ENCODE data around the gene SCT. TPM values are rescaled to one million over a fixed set of nuclear protein-coding genes. Genes with fewer than 3 reads are reported as not detected.

SCT gene
- total RNA-seq, 1 experiment from 2014 or later: not detected

DNA sequence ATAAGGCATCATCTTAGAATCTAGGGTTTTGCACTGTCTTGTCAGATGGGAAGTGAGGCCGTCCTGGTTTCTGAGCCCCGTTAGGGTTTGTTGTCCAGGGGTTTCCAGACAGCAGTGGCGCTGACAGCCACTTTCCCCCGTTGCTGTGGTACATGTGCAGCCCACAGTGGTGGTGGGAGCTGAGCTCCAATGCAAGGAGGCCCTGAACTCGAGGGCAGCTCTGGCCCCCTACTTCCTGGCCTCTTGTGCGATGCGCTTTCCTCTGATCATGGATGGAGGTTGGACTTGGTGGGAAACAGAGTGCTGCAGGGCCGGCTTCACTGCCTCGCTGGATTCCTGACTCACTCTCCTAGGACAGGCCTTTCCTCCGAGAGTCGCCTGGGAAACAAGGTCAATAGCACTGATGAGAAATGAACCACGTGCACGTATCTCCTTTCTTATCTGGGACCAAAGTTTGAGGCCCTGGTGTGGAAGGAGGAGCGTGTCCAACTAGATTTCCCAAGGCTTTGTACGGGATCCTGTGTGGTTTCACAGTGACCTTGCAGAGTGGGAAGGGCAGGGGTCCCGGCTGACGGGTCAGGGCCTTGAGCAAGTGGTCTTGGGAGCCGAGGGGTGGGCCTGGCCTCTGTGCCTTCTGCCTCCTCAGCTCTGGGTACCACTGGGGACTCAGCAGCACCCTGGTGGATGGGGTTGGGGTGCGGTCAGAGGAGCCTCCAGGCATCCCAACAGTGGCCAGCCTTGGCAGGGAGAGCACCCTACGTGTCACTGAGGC is 47.0 kb downstream of the SCT start:
- no TSS peak for BruUV-seq (replicated peaks)
- no peaks in the 10 kb centered on the region for H3K27me3 Mint-ChIP-seq (ENCODE audit: insufficient read depth, unreplicated experiment)
- intact Hi-C loops (cut with micrococcal nuclease; ENCODE audit: unreplicated experiment): loop anchor here (5.0 kb wide), 1 partner anchor 32 kb away; no protein-coding TSS in a partner anchor
- H3K4me3 Mint-ChIP-seq (ENCODE audit: unreplicated experiment): no peak overlapping the region
- H3K27ac Mint-ChIP-seq (ENCODE audit: unreplicated experiment): no peak overlapping the region
- Histone ChIP-seq H3K27me3 (replicated peaks; ENCODE audit: control insufficient read depth, insufficient read depth, low read length) (no peaks in the 10 kb centered on the region), H3K4me3 (ENCODE audit: low read depth, low read length) (no peak overlapping the region), H3K9me3 (no peaks in the 10 kb centered on the region), H3K36me3 (ENCODE audit: control insufficient read depth, insufficient read depth, low read length) (peaks cover 1% of the 10 kb centered on the region; the same call in 1 of the 2 replicates), H3K4me1 (peaks cover 26% of the 10 kb centered on the region)
- CTCF ChIA-PET: no interaction called here
- H3K4me1 Mint-ChIP-seq (ENCODE audit: low read depth, unreplicated experiment): peaks cover 5% of the 10 kb centered on the region
- no peak for DNase-seq
- no peaks in the 10 kb centered on the region for H3K9me3 Mint-ChIP-seq (ENCODE audit: unreplicated experiment)
- TF ChIP-seq, protein P1, sequence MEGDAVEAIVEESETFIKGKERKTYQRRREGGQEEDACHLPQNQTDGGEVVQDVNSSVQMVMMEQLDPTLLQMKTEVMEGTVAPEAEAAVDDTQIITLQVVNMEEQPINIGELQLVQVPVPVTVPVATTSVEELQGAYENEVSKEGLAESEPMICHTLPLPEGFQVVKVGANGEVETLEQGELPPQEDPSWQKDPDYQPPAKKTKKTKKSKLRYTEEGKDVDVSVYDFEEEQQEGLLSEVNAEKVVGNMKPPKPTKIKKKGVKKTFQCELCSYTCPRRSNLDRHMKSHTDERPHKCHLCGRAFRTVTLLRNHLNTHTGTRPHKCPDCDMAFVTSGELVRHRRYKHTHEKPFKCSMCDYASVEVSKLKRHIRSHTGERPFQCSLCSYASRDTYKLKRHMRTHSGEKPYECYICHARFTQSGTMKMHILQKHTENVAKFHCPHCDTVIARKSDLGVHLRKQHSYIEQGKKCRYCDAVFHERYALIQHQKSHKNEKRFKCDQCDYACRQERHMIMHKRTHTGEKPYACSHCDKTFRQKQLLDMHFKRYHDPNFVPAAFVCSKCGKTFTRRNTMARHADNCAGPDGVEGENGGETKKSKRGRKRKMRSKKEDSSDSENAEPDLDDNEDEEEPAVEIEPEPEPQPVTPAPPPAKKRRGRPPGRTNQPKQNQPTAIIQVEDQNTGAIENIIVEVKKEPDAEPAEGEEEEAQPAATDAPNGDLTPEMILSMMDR (IDR thresholded peaks at IDR 0.05; ENCODE audit: insufficient read depth in 1 of 2, low read depth in 1 of 2, low read length in 1 of 2, severe bottlenecking in 1 of 2, unreplicated experiment in 1 of 2): no peak
- POLR2A ChIA-PET: no interaction called here
- H3K36me3 Mint-ChIP-seq (ENCODE audit: insufficient read depth, unreplicated experiment): peaks cover 55% of the 10 kb centered on the region

DNA sequence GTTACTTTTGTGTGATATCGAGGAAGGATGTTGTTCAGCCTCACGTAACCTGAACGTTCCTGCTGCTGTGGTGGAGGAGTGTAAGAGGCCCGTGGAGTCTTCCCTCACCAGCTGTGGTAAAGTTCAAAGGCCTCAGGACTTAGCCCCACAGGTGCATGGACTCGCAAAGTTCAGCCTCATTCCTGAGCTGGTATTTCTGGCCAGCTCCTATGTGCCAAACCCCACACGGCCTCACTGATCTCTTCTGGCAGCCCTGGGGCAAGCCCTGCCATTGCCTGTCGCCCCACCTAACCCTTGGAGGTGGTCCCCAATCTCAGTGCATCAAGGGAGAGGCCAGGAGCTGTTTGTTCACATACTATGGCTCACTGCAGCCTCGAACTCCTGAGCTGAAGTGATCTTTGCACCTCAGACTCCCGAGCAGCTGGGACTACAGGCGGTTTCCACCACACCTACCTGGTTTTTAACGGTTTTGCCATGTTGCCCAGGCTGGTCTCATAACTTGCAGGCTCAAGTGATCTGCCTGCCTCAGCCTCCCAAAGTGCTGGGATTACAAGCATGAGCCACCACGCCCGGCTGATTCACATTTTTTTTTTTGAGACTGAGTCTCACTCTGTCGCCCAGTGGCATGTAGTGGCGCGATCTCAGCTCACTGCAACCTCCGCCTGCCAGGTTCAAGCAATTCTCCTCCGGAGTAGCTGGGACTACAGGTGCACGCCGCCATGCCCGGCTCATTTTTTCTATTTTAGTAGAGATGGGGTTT is 48.5 kb downstream of the SCT start:
- Mint-ChIP-seq H3K4me1 (ENCODE audit: low read depth, unreplicated experiment) (peaks cover 16% of the 10 kb centered on the region), H3K4me3 (ENCODE audit: unreplicated experiment) (peak overlapping the region; percentile 78), H3K36me3 (ENCODE audit: insufficient read depth, unreplicated experiment) (peaks cover 43% of the 10 kb centered on the region), H3K27me3 (ENCODE audit: insufficient read depth, unreplicated experiment) (no peaks in the 10 kb centered on the region), H3K9me3 (ENCODE audit: unreplicated experiment) (no peaks in the 10 kb centered on the region), H3K27ac (ENCODE audit: unreplicated experiment) (no peak overlapping the region)
- H3K36me3 ChIP-seq (ENCODE audit: control insufficient read depth, insufficient read depth, low read length): peaks cover 1% of the 10 kb centered on the region; the same call in 1 of the 2 replicates
- ChIA-PET CTCF (interaction anchor here (0.6 kb wide), 1 partner anchor 23 kb away, joined by 4 read pairs; no protein-coding TSS in a partner anchor), POLR2A (interaction anchor here (0.5 to 0.6 kb wide), 2 partner anchors 17 to 22 kb away, joined by 3 to 5 read pairs; no protein-coding TSS in a partner anchor)
- intact Hi-C loops (cut with micrococcal nuclease; ENCODE audit: unreplicated experiment): loop anchor here (5.0 kb wide), 1 partner anchor 34 kb away; no protein-coding TSS in a partner anchor
- peaks cover 31% of the 10 kb centered on the region for H3K4me1 ChIP-seq
- TF ChIP-seq, protein P1 (IDR thresholded peaks at IDR 0.05; ENCODE audit: insufficient read depth in 1 of 2, low read depth in 1 of 2, low read length in 1 of 2, severe bottlenecking in 1 of 2, unreplicated experiment in 1 of 2): no peak
- BruUV-seq (replicated peaks): no TSS peak
- H3K27me3 ChIP-seq (replicated peaks; ENCODE audit: control insufficient read depth, insufficient read depth, low read length): no peaks in the 10 kb centered on the region
- peak overlapping the region; percentile 100 for H3K4me3 ChIP-seq (ENCODE audit: low read depth, low read length)
- DNase-seq: no peak
- H3K9me3 ChIP-seq: no peaks in the 10 kb centered on the region

DNA sequence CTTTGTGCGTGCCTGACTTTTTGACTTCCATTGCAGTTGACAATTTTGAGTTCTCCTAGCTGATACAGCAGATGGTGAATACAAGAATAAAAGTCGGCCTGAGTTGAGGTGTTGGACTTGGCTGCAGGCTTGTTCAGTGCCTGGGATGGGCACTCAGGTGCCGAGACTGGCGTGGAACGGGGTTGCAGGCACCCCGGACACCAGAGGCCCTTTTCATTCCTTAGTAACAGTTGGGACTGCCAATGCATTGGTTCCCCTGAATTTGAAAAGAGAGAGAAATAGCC is 49.4 kb downstream of the SCT start:
- H3K9me3 Mint-ChIP-seq (ENCODE audit: unreplicated experiment): no peaks in the 10 kb centered on the region
- peaks cover 16% of the 10 kb centered on the region for H3K4me1 Mint-ChIP-seq (ENCODE audit: low read depth, unreplicated experiment)
- Histone ChIP-seq H3K27me3 (replicated peaks; ENCODE audit: control insufficient read depth, insufficient read depth, low read length) (no peaks in the 10 kb centered on the region), H3K9me3 (no peaks in the 10 kb centered on the region), H3K4me1 (peaks cover 31% of the 10 kb centered on the region), H3K4me3 (ENCODE audit: low read depth, low read length) (peak overlapping the region; percentile 100), H3K36me3 (ENCODE audit: control insufficient read depth, insufficient read depth, low read length) (peaks cover 1% of the 10 kb centered on the region; the same call in 1 of the 2 replicates)
- no peak for DNase-seq
- TSS peak; percentile 58 for BruUV-seq (replicated peaks)
- POLR2A ChIA-PET: interaction anchor here (1.2 kb wide), 2 partner anchors 9 kb away, joined by 3 to 4 read pairs; no protein-coding TSS in a partner anchor
- H3K4me3 Mint-ChIP-seq (ENCODE audit: unreplicated experiment): peak overlapping the region; percentile 78
- peak overlapping the region; percentile 63 for H3K27ac Mint-ChIP-seq (ENCODE audit: unreplicated experiment)
- H3K27me3 Mint-ChIP-seq (ENCODE audit: insufficient read depth, unreplicated experiment): no peaks in the 10 kb centered on the region
- CTCF ChIA-PET: no interaction called here
- intact Hi-C loops (cut with micrococcal nuclease; ENCODE audit: unreplicated experiment): loop anchor here (2.0 to 5.0 kb wide), 2 partner anchors 17 to 35 kb away; partner anchors contain the start of genes LMNTD2 and RASSF7
- H3K36me3 Mint-ChIP-seq (ENCODE audit: insufficient read depth, unreplicated experiment): peaks cover 34% of the 10 kb centered on the region
- TF ChIP-seq, protein P1 (IDR thresholded peaks at IDR 0.05; ENCODE audit: insufficient read depth in 1 of 2, low read depth in 1 of 2, low read length in 1 of 2, severe bottlenecking in 1 of 2, unreplicated experiment in 1 of 2): no peak
